GM12864 (cell line): ENCODE measurements around the gene RAB44.

Experiments
- DNase-seq: peaks from one replicate; pipeline ENCODE4 v3.0.0-alpha.2; 2011; ENCODE audit warnings: low read depth
- H3K4me3 ChIP-seq: 2 replicates; pipeline ENCODE4 v1.5.1; 2011; ENCODE audit warnings: mild to moderate bottlenecking, low read depth, low read length, control low read depth
- TF ChIP-seq, protein P1 (sequence below): IDR thresholded peaks from 2 replicates; pipeline ENCODE4 v1.5.1; 2011; ENCODE audit warnings: low read depth, mild to moderate bottlenecking, moderate library complexity, low read length, control low read depth, inconsistent platforms; ENCODE audit errors: missing control alignments

RAB44 gene

DNA sequence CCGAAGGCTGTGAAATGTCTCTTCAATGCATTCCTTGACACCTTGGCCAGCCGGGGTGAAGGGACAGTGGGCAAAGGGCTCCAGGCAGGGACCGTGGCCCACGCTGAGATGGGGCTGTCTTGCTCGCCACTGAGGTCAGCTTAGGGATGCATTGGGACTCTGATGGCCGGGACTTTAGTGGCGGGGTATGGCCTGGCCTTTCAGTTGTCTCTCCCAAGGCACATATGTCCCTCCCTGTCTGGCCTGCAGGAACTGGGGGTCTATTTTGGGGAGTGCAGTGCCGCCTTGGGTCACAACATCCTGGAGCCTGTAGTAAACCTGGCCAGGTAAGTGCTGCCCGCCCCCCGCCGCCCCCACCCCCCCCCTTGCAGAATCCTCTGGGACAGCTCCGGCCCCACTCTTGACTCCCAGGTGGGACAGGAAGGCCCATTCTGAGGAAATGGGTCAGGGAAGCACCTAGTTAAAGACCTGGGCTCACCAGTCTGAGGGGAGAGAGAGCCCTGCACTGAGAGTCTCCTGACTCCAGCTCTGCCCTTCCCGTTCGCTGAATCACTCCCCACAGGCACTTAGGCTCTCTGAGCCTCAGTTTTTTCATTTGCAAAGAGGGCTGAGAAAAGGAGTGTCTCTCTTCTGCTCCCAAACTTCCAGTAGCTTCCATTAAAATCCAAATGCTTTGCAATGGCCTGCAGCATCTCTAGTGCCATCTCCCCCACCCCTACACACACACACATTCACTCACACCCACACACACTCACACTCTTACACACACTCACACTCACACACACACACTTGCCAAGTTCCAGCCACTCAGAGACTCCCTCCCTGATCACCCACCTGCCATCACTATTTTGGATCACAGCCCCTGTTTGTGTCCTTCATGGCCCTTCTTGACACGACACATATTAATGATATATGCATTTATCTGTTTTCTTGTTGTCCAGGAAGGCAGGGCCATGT is 33.1 kb downstream of the RAB44 start:
- no peak overlapping the region for H3K4me3 ChIP-seq
- TF ChIP-seq, protein P1, sequence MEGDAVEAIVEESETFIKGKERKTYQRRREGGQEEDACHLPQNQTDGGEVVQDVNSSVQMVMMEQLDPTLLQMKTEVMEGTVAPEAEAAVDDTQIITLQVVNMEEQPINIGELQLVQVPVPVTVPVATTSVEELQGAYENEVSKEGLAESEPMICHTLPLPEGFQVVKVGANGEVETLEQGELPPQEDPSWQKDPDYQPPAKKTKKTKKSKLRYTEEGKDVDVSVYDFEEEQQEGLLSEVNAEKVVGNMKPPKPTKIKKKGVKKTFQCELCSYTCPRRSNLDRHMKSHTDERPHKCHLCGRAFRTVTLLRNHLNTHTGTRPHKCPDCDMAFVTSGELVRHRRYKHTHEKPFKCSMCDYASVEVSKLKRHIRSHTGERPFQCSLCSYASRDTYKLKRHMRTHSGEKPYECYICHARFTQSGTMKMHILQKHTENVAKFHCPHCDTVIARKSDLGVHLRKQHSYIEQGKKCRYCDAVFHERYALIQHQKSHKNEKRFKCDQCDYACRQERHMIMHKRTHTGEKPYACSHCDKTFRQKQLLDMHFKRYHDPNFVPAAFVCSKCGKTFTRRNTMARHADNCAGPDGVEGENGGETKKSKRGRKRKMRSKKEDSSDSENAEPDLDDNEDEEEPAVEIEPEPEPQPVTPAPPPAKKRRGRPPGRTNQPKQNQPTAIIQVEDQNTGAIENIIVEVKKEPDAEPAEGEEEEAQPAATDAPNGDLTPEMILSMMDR, result no peak
- no peak for DNase-seq

DNA sequence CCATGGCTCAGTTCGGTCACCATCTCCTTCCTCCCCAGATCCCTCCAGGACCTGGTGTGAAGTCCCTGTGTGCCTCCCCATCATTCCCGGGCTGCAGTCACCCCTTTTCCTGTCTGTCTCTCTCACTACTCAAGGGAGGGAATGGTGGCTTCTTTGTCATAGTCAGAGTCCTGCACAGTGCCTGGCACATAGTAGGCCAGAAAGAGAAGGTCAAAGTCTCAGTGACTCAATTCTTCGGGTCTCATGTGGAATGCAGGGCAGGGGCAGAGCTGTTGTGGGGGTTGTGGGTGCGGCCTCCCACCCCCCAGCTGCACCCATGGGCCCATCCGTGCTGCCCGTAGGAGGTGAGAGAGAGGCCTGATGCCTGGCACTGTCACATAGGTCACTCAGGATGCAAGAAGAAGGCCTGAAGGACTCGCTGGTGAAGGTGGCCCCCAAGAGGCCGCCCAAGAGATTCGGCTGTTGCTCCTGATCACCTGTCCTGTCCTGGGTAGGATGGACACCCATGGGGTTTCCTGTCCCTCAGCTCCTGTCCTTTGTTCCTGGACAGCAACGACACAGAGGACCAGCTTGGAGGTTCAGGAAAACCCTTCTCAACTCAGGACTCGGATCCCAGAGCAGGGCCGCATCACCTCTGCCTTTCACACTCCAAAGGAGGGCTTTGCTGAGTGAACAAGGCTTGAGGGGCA is 34.1 kb downstream of the RAB44 start:
- no peak for DNase-seq
- no peak overlapping the region for H3K4me3 ChIP-seq
- TF ChIP-seq, protein P1, result no peak

DNA sequence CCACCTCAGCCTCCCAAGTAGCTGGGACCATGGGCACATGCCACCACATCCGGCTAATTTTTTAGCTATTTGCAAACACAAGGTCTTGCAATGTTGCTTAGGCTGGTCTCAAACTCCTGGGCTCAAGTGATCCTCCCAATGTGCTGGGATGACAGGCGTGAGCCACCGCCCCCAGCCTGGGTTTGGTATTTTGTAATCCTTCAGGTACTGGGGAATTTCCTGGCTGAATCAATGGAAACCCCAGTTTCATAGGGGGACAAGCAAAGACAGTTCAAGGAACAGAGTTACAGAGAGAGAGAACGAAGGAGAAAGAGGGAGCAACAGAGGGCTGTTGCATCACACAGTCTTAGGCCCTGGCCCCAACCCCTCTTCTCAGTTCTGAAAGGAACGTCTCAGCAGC is 35.7 kb downstream of the RAB44 start:
- no peak overlapping the region for H3K4me3 ChIP-seq
- DNase-seq, result no peak
- TF ChIP-seq, protein P1, result no peak

DNA sequence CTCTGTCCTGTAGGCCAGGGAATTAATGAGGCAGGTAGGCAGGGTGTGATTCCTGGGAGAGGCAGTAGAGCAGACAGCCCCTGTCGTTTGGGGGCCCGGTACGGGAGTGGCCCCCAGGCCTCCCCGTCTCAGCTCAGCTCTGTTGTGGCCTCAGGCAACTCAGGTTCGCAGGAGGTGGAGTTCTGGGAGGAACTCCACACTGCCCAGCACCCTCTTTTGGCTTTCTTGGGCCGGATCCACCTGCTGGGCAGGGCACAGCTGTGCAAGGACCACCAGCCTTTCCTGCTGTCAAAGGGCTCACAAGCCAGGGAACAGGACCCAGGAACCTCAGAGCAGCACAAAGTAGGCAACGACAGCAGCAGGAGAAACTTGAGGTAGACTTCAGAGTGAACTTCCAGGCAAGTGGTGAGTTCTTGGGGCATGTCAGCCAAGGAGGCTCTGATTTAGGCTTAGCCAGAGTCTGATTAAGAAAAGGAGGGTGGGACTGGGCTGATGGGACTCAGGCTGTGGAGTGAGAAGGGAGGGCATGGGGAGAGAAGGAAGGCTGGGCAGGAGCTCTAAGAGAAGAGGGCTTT is 36.9 kb downstream of the RAB44 start:
- TF ChIP-seq, protein P1, result no peak
- no peak for DNase-seq
- H3K4me3 ChIP-seq, result no peak overlapping the region

DNA sequence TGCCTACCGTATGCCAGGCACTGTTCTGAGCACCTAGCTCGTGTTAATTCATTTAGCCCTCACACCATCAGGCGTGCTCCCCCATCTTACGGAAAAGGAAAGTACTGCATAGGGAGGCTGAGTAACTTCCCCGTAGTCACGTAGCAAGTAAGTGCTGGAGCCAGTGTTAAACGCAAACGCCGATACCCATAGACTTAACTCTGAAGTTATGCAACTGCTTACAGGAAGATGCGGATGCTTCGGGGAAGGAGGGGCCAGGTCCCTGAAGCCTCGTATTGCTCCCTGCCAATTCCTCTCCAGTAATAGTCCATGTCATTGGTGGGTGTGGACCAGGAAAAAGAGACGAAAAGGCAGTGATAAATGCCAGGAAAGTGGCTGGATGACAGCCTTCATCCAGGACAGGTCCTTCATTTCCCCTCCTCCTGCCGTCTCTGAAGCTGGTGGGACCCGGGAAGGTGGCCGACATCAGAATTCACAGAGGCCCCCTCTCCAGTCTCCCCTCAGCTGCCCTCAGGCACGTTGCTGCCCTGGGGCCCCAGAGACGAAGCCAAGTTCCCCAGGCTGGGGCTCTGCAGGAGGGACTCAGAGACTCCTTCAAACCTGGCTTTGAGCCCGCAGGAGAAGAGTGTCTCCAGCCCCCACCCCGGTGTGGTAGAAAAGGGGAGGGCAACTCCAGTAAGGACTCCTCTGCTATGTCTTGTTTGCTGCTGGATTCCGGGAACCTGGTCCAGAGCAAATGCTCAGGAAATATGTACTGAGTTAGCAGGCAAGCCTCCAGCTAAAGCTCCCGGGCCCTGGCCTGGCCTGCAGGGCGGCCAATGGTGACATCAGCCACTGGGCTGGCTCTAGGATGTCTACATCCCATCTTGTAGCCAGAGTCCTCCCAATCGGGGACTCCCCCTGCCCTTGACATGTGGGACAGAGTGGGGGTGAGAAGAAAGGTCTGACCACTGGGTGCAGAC is 37.8 kb downstream of the RAB44 start:
- no peak for DNase-seq
- no peak overlapping the region for H3K4me3 ChIP-seq
- TF ChIP-seq, protein P1, result no peak
